ENCODE results near the gene ZNF445.

DNA sequence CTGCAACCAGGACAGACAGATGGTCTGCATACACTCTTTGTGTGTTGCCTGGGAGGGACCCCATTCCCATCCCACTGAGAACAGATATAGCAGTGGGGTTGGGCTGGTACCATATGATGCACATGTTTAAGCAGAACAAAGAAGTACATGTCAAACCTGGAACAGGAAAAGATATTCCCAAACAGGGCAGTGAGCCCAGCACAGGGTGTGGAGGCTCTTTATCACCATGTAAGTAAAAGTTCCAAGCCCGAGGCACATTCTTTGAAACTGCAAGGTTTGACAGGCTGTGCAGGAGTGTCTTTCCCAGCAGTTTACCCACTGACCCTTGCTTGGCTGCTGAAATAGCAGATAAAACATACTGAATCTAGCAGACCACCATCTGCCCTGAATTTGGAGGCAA lies 5.3 kb upstream of the ZNF445 start:
- TF ChIP-seq MAX (IDR thresholded peaks at IDR 0.05) (no peak), RAD21 (IDR thresholded peaks at IDR 0.05) (no peak)
